ENCODE results near the gene C16orf89.

Gene C16orf89

DNA sequence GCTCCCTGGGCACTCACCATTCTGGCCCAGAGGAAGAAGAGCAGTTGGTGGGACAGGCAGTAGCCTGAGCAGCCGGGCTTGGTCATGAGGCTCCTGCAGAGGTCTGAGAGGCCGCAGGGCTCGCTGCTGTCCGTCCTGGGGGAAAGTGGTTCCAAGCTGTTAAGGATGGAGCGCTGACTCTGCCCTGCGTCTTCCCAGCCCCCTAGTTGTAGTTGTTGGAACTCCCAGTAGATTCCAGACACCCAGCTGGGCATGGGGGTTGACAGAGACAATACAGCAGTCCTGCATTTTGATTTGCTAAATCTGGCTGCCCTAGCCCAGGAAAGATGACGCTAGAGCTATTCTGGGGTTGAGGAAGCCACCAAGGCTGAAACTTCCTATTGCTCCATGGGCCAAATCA is 7.3 kb downstream of the C16orf89 start:
- TF ChIP-seq ZNF565 (CRISPR knock-in tag; conservative IDR thresholded peaks at IDR 0.05; ENCODE audit: low read depth) (no peak), ZFP3 (CRISPR knock-in tag; IDR thresholded peaks at IDR 0.05) (no peak), RARB (CRISPR knock-in tag; IDR thresholded peaks at IDR 0.05) (no peak), GLIS3 (CRISPR knock-in tag; IDR thresholded peaks at IDR 0.05) (no peak), ZNF70 (CRISPR knock-in tag; IDR thresholded peaks at IDR 0.05) (no peak), PPARA (CRISPR knock-in tag; IDR thresholded peaks at IDR 0.05; ENCODE audit: borderline replicate concordance) (no peak), BACH2 (CRISPR knock-in tag; IDR thresholded peaks at IDR 0.05; ENCODE audit: borderline replicate concordance) (no peak), TOX (CRISPR knock-in tag; IDR thresholded peaks at IDR 0.05; ENCODE audit: borderline replicate concordance) (no peak), TCF4 (CRISPR knock-in tag; IDR thresholded peaks at IDR 0.05; ENCODE audit: borderline replicate concordance) (no peak), SNAI2 (CRISPR knock-in tag; IDR thresholded peaks at IDR 0.05) (no peak), ARNTL (CRISPR knock-in tag; IDR thresholded peaks at IDR 0.05; ENCODE audit: borderline replicate concordance, low read depth) (no peak), ZFP30 (CRISPR knock-in tag; IDR thresholded peaks at IDR 0.05) (no peak), ESRRG (CRISPR knock-in tag; IDR thresholded peaks at IDR 0.05) (no peak), ISL1 (CRISPR knock-in tag; IDR thresholded peaks at IDR 0.05) (no peak), ZC3H10 (CRISPR knock-in tag; IDR thresholded peaks at IDR 0.05) (no peak)
- TF ChIP-seq, protein P1, sequence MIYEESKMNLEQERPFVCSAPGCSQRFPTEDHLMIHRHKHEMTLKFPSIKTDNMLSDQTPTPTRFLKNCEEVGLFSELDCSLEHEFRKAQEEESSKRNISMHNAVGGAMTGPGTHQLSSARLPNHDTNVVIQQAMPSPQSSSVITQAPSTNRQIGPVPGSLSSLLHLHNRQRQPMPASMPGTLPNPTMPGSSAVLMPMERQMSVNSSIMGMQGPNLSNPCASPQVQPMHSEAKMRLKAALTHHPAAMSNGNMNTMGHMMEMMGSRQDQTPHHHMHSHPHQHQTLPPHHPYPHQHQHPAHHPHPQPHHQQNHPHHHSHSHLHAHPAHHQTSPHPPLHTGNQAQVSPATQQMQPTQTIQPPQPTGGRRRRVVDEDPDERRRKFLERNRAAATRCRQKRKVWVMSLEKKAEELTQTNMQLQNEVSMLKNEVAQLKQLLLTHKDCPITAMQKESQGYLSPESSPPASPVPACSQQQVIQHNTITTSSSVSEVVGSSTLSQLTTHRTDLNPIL (CRISPR knock-in tag; IDR thresholded peaks at IDR 0.05; ENCODE audit: low read depth): no peak
- TF ChIP-seq, protein P2, sequence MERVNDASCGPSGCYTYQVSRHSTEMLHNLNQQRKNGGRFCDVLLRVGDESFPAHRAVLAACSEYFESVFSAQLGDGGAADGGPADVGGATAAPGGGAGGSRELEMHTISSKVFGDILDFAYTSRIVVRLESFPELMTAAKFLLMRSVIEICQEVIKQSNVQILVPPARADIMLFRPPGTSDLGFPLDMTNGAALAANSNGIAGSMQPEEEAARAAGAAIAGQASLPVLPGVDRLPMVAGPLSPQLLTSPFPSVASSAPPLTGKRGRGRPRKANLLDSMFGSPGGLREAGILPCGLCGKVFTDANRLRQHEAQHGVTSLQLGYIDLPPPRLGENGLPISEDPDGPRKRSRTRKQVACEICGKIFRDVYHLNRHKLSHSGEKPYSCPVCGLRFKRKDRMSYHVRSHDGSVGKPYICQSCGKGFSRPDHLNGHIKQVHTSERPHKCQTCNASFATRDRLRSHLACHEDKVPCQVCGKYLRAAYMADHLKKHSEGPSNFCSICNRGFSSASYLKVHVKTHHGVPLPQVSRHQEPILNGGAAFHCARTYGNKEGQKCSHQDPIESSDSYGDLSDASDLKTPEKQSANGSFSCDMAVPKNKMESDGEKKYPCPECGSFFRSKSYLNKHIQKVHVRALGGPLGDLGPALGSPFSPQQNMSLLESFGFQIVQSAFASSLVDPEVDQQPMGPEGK (CRISPR knock-in tag; IDR thresholded peaks at IDR 0.05; ENCODE audit: borderline replicate concordance): no peak
- TF ChIP-seq, protein P3, sequence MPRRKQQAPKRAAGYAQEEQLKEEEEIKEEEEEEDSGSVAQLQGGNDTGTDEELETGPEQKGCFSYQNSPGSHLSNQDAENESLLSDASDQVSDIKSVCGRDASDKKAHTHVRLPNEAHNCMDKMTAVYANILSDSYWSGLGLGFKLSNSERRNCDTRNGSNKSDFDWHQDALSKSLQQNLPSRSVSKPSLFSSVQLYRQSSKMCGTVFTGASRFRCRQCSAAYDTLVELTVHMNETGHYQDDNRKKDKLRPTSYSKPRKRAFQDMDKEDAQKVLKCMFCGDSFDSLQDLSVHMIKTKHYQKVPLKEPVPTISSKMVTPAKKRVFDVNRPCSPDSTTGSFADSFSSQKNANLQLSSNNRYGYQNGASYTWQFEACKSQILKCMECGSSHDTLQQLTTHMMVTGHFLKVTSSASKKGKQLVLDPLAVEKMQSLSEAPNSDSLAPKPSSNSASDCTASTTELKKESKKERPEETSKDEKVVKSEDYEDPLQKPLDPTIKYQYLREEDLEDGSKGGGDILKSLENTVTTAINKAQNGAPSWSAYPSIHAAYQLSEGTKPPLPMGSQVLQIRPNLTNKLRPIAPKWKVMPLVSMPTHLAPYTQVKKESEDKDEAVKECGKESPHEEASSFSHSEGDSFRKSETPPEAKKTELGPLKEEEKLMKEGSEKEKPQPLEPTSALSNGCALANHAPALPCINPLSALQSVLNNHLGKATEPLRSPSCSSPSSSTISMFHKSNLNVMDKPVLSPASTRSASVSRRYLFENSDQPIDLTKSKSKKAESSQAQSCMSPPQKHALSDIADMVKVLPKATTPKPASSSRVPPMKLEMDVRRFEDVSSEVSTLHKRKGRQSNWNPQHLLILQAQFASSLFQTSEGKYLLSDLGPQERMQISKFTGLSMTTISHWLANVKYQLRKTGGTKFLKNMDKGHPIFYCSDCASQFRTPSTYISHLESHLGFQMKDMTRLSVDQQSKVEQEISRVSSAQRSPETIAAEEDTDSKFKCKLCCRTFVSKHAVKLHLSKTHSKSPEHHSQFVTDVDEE (CRISPR knock-in tag; IDR thresholded peaks at IDR 0.05): no peak
- TF ChIP-seq, protein P4, sequence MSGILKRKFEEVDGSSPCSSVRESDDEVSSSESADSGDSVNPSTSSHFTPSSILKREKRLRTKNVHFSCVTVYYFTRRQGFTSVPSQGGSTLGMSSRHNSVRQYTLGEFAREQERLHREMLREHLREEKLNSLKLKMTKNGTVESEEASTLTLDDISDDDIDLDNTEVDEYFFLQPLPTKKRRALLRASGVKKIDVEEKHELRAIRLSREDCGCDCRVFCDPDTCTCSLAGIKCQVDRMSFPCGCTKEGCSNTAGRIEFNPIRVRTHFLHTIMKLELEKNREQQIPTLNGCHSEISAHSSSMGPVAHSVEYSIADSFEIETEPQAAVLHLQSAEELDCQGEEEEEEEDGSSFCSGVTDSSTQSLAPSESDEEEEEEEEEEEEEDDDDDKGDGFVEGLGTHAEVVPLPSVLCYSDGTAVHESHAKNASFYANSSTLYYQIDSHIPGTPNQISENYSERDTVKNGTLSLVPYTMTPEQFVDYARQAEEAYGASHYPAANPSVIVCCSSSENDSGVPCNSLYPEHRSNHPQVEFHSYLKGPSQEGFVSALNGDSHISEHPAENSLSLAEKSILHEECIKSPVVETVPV (CRISPR knock-in tag; IDR thresholded peaks at IDR 0.05): no peak
- peak; percentile 40 for ATAC-seq

DNA sequence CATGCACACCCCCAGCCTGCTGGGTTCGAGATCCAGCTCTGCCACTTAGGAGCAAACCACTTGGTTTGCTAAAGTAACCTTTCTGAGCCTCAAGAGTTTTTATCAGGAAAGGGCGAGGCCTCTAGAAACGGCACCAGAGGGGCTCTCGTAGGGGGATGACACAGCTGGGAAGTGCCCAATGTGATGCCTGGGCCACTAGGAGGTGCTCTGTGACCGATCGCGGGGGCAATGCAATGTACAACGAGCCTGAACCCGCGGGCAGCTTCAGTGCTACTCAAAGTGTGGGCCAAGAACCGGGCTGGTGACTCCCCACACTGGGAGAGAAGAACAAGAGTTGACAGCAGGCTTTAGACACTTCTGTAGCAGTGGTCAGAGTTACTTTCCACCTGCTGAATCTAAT is 9.4 kb downstream of the C16orf89 start:
- peak; percentile 60; the same call in 2 of the 3 replicates for ATAC-seq
- TF ChIP-seq, protein P1 (CRISPR knock-in tag; IDR thresholded peaks at IDR 0.05; ENCODE audit: low read depth): no peak
- no peak for TF ChIP-seq ZNF8 (CRISPR knock-in tag; IDR thresholded peaks at IDR 0.05)
- TF ChIP-seq, protein P4 (CRISPR knock-in tag; IDR thresholded peaks at IDR 0.05): no peak
- TF ChIP-seq, protein P5, sequence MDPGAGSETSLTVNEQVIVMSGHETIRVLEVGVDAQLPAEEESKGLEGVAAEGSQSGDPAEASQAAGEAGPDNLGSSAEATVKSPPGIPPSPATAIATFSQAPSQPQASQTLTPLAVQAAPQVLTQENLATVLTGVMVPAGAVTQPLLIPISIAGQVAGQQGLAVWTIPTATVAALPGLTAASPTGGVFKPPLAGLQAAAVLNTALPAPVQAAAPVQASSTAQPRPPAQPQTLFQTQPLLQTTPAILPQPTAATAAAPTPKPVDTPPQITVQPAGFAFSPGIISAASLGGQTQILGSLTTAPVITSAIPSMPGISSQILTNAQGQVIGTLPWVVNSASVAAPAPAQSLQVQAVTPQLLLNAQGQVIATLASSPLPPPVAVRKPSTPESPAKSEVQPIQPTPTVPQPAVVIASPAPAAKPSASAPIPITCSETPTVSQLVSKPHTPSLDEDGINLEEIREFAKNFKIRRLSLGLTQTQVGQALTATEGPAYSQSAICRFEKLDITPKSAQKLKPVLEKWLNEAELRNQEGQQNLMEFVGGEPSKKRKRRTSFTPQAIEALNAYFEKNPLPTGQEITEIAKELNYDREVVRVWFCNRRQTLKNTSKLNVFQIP (CRISPR knock-in tag; IDR thresholded peaks at IDR 0.05; ENCODE audit: borderline replicate concordance, low read depth): no peak
- no peak for TF ChIP-seq ZFP3 (CRISPR knock-in tag; IDR thresholded peaks at IDR 0.05)
- TF ChIP-seq ZC3H10 (CRISPR knock-in tag; IDR thresholded peaks at IDR 0.05): no peak
- no peak for TF ChIP-seq PPARA (CRISPR knock-in tag; IDR thresholded peaks at IDR 0.05; ENCODE audit: borderline replicate concordance)
- TF ChIP-seq BACH2 (CRISPR knock-in tag; IDR thresholded peaks at IDR 0.05; ENCODE audit: borderline replicate concordance): no peak
- TF ChIP-seq, protein P2 (CRISPR knock-in tag; IDR thresholded peaks at IDR 0.05; ENCODE audit: borderline replicate concordance): no peak
